NOMO-1 treated with dmso at 0.1 percent for 144 hours (cell line): ENCODE data around the gene WDR93.

Experiments used
- DNase-seq: peaks from one replicate; lab custom pipeline; 2025; ENCODE audit not compliant: unreplicated experiment; lab: John Stamatoyannopoulos, UW

The WDR93 gene

GRCh38 chr15:89747708-89748682 is 57.4 kb downstream of the WDR93 start:
- no peak for DNase-seq

GRCh38 chr15:89749054-89749453 is 58.4 kb downstream of the WDR93 start:
- DNase-seq: no peak

GRCh38 chr15:89749526-89749925 is 58.9 kb downstream of the WDR93 start:
- DNase-seq: no peak

- DNase-seq: no peak
These were observed 59.4 kb downstream of the WDR93 start for GRCh38 chr15:89749951-89750559.

- DNase-seq: peak; percentile 91
These were observed 60.2 kb downstream of the WDR93 start, which contains the start of gene MESP1 for GRCh38 chr15:89750560-89751542. Gene MESP1 (minus strand): TSS chr15:89751249. CDS start chr15:89751231, 18 bp downstream.

GRCh38 chr15:89751748-89752147 is 61.1 kb downstream of the WDR93 start:
- DNase-seq: no peak

- no peak for DNase-seq
These were observed 63.2 kb downstream of the WDR93 start for GRCh38 chr15:89753855-89754254.

- DNase-seq: no peak
These were observed 63.9 kb downstream of the WDR93 start for GRCh38 chr15:89754361-89755154.

GRCh38 chr15:89755701-89756100 is 65.1 kb downstream of the WDR93 start:
- no peak for DNase-seq

- DNase-seq: no peak
These were observed 66.3 kb downstream of the WDR93 start for GRCh38 chr15:89756897-89757296.

GRCh38 chr15:89758283-89758682 is 67.7 kb downstream of the WDR93 start:
- no peak for DNase-seq

GRCh38 chr15:89758981-89759380 is 68.4 kb downstream of the WDR93 start:
- no peak for DNase-seq

GRCh38 chr15:89759835-89760234 is 69.2 kb downstream of the WDR93 start:
- no peak for DNase-seq

- peak; percentile 13 for DNase-seq
These were observed 69.8 kb downstream of the WDR93 start for GRCh38 chr15:89760303-89761008.

GRCh38 chr15:89761009-89761831 is 70.6 kb downstream of the WDR93 start:
- no peak for DNase-seq

- DNase-seq: no peak
These were observed 71.3 kb downstream of the WDR93 start for GRCh38 chr15:89761929-89762328.

GRCh38 chr15:89765694-89766093 is 75.1 kb downstream of the WDR93 start:
- no peak for DNase-seq
